Stomach (tissue), 9 donors: ENCODE data around the gene GNG2. TPM values are rescaled to one million over a fixed set of nuclear protein-coding genes. Genes with fewer than 3 reads are reported as not detected.

Source experiments
- DNase-seq, 2 donors: peaks; one replicate each; pipeline versions ENCODE4 v3.0.0 to v3.0.0-alpha.2; 2013 to 2019
- H3K27ac ChIP-seq, 5 donors: fragments of 200-600 bp in 4 of 5; sonication (generic) in 4 of 5; one replicate each; pipeline ENCODE4 v1.5.1; 2013 to 2019; ENCODE audit warnings: mild to moderate bottlenecking in 1 of 5, moderate library complexity in 1 of 5
- H3K27me3 ChIP-seq, 3 donors: fragments of 200-600 bp; sonication (generic); one replicate each; pipeline ENCODE4 v1.5.1; 2017 to 2019; ENCODE audit warnings: mixed run types in 1 of 3
- H3K36me3 ChIP-seq, 4 donors: fragments of 200-600 bp; sonication (generic); 1 replicate in 3 of 4; 2 replicates in 1 of 4; pipeline ENCODE4 v1.5.1; 2016 to 2019
- H3K4me1 ChIP-seq, 4 donors: fragments of 200-600 bp; sonication (generic); one replicate each; pipeline ENCODE4 v1.5.1; 2016 to 2019
- H3K4me3 ChIP-seq, 4 donors: fragments of 200-600 bp; sonication (generic) in 3 of 4; one replicate each; pipeline ENCODE4 v1.5.1; 2016 to 2019; ENCODE audit warnings: mild to moderate bottlenecking in 1 of 4
- H3K9me3 ChIP-seq, 4 donors: fragments of 200-600 bp; sonication (generic); one replicate each; pipeline ENCODE4 v1.5.1; 2016 to 2019
- CTCF ChIP-seq, 7 experiments: fragments of 450-650 bp in 4 of 7; fragments of 200-600 bp in 3 of 7; sonication (generic) in 3 of 7; IDR thresholded peaks; one replicate each; pipeline ENCODE4 v1.5.1; 2016 to 2019; ENCODE audit warnings: antibody characterized with exemption in 7 of 7, control low read depth in 2 of 7, mild to moderate bottlenecking in 1 of 7
- EP300 ChIP-seq: sonication (generic); formaldehyde crosslinking; IDR thresholded peaks from one replicate; pipeline ENCODE4 v1.6.1; 2017; ENCODE audit warnings: antibody characterized with exemption
- POLR2A ChIP-seq, 4 donors: fragments of 450-650 bp; IDR thresholded peaks; one replicate each; pipeline ENCODE4 v1.6.1; 2016; ENCODE audit warnings: antibody characterized with exemption in 4 of 4, control low read depth in 2 of 4, mild to moderate bottlenecking in 1 of 4, moderate library complexity in 1 of 4
- POLR2AphosphoS5 ChIP-seq, 3 donors: sonication (generic); formaldehyde crosslinking; IDR thresholded peaks; one replicate each; pipeline ENCODE4 v1.6.1; 2016; ENCODE audit warnings: antibody characterized with exemption in 3 of 3
- WGBS, 5 donors: extraction: QIAGEN DNeasy Blood & Tissue Kit in 3 of 5; methylation state at CpG; one replicate each; pipeline versions ENCODE4 v1.1.5 to v1.1.7; 2013 to 2018; 5-methylcytosine and 5-hydroxymethylcytosine counted together
- intact Hi-C: fragments of 100-400 bp; cut with DNase I; formaldehyde crosslinking; loops from one replicate; pipeline ENCODE4 v1.15.1; 2023; ENCODE audit warnings: low total_unique reads
- polyA plus RNA-seq, 3 donors: library from polyadenylated mRNA; stranded (reverse); fragments of 200-250 nt; gene quantifications; one replicate each; pipeline ENCODE4 v1.2.3, GENCODE V29; 2013
- total RNA-seq, 5 donors: library from RNA; depleted of rRNA; stranded (reverse); fragments of >200 nt; gene quantifications; one replicate each; pipeline versions ENCODE4 v1.1.0 to v1.2.3, GENCODE V29; 2014 to 2016
- donor health status: healthy with polysubstance abuse.
- donor health status: Bipolar disorder and iron deficiency.
- donor health status: healthy.

The GNG2 gene
- total and polyA plus RNA-seq, 8 donors = 0.58 to 23.3 (median 9.2) TPM

- no peaks in the 10 kb centered on the region for H3K9me3 ChIP-seq
- H3K4me3 ChIP-seq = no peak overlapping the region
- 48 to 57% (median 50%) methylated on average over 4 of the region's 4 CpGs for WGBS, 5 donors
- intact Hi-C loops = no loop called here
- peaks cover 41 to 79% (median 54%) of the 10 kb centered on the region in 4 donors for H3K36me3 ChIP-seq
- peak overlapping the region in 4 of 5 donors; percentile 8 to 37 (median 28) for H3K27ac ChIP-seq
- DNase-seq = peak in 1 of 2 donors; percentile 30
- no peaks in the 10 kb centered on the region for H3K27me3 ChIP-seq
- no peak for TF ChIP-seq POLR2A (IDR thresholded peaks at IDR 0.05)
- no peak for TF ChIP-seq CTCF (IDR thresholded peaks at IDR 0.05)
- peak in 1 of 3 donors; percentile 52 for TF ChIP-seq POLR2AphosphoS5 (IDR thresholded peaks at IDR 0.05)
- TF ChIP-seq EP300 = no peak
- H3K4me1 ChIP-seq = peaks cover 0 to 27% (median 2%) of the 10 kb centered on the region in 4 donors
These were observed 152.2 kb downstream of the GNG2 start for GRCh38 chr14:52012635-52013034.

DNA sequence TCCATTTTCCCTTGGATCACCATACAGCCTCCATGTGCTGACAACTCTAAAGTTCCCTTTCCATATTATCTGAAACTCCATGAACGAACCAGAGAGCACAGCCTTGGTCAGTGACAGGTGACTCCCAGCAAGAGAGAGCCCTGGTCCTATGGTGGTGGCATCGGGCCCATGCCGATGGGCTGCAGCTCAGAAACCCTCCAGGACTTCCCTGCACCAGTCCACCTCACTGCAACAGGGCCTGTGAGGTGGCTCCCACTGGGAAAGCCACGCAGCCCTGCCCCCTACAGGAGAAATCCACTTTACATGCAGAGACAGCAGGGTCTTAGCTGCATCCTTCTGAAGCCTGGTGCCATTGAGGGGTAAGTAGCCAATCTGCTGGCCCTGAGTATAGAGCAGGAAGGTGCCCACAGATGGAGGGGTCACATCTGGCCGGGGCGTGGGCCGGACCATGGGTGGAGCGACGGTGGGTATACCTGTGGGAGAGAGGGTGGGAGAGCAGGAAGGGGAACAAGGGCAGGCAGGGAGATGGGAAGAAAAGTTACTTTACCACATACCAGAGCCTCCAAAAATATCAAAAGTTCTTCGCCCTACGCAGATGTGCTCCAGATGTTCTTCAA lies 153.7 kb downstream of the GNG2 start:
- H3K27me3 ChIP-seq = no peaks in the 10 kb centered on the region
- WGBS, 5 donors = 76 to 81% (median 78%) methylated on average over 10 to 11 of the region's 11 CpGs
- H3K27ac ChIP-seq = peak overlapping the region in 2 of 5 donors; percentile 21 to 34
- intact Hi-C loops = no loop called here
- H3K36me3 ChIP-seq = peaks cover 26 to 79% (median 45%) of the 10 kb centered on the region in 4 donors
- H3K9me3 ChIP-seq = no peaks in the 10 kb centered on the region
- H3K4me1 ChIP-seq = peaks cover 0 to 33% (median 2%) of the 10 kb centered on the region in 4 donors
- TF ChIP-seq EP300 (no peak), CTCF (IDR thresholded peaks at IDR 0.05) (peak in 1 of 7 experiments; percentile 7)
- no peak overlapping the region for H3K4me3 ChIP-seq
- no peak for DNase-seq

GRCh38 chr14:52014601-52015267 lies 154.3 kb downstream of the GNG2 start:
- no peak for DNase-seq
- Histone ChIP-seq H3K4me3 (no peak overlapping the region), H3K27me3 (no peaks in the 10 kb centered on the region), H3K9me3 (no peaks in the 10 kb centered on the region), H3K4me1 (peaks cover 0 to 33% (median 2%) of the 10 kb centered on the region in 4 donors), H3K36me3 (peaks cover 20 to 79% (median 44%) of the 10 kb centered on the region in 4 donors), H3K27ac (peak overlapping the region in 1 of 5 donors; percentile 34)
- no peak for TF ChIP-seq POLR2AphosphoS5 (IDR thresholded peaks at IDR 0.05)
- no peak for TF ChIP-seq CTCF (IDR thresholded peaks at IDR 0.05)
- TF ChIP-seq POLR2A (IDR thresholded peaks at IDR 0.05) = no peak
- TF ChIP-seq EP300 = no peak
- intact Hi-C loops = no loop called here
- 81 to 85% (median 82%) methylated on average over 15 of the region's 15 CpGs for WGBS, 5 donors

DNA sequence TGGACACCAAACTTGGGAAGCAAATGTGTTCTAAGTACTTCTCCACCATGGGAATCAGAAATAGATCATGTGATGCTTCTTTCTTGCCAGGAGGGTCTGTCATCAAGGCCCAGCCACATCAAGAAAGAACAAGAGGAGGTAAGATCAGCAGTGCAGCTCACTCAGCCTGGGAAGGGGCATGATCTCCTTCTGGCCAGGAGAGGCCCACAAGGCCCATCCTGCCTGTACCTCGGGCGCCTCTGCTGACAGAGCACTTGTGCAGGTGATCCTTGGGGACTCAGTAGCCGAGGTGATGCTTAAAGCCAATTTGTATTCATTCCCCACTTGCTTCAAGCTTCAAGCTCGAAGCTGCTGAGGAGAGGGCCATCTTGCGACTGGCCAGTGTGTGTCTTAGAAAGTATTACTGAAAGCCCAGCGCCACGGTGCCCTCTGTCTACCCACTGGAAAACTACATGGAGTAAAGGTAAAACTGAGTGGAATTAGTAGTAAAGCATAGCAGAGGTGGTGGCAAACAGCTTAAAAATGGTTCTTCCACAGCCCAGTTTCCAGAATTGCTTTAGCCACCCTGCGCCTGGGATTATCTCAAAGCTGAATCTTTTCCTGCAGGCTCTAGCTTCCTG lies 155.1 kb downstream of the GNG2 start:
- H3K27me3 ChIP-seq = no peaks in the 10 kb centered on the region
- H3K4me3 ChIP-seq = no peak overlapping the region
- intact Hi-C loops = no loop called here
- H3K36me3 ChIP-seq = peaks cover 12 to 76% (median 40%) of the 10 kb centered on the region in 4 donors
- peaks cover 0 to 40% (median 4%) of the 10 kb centered on the region in 4 donors for H3K4me1 ChIP-seq
- H3K9me3 ChIP-seq = no peaks in the 10 kb centered on the region
- H3K27ac ChIP-seq = no peak overlapping the region
- 48 to 70% (median 64%) methylated on average over 6 to 8 of the region's 8 CpGs for WGBS, 5 donors
- TF ChIP-seq POLR2A (IDR thresholded peaks at IDR 0.05) = no peak
- no peak for TF ChIP-seq EP300
- TF ChIP-seq POLR2AphosphoS5 (IDR thresholded peaks at IDR 0.05) = no peak
- TF ChIP-seq CTCF (IDR thresholded peaks at IDR 0.05) = peak in 5 of 7 experiments; percentile 17 to 55 (median 33)
- DNase-seq = peak; percentile 48 to 68
